Ovary (tissue), 9 donors: ENCODE measurements around the gene SLC9A8. TPM values are rescaled to one million over a fixed set of nuclear protein-coding genes. Genes with fewer than 3 reads are reported as not detected.

Experiments used
- DNase-seq, 5 donors: peaks; one replicate each; pipeline ENCODE4 v3.0.0-alpha.2; 2019 to 2020
- H3K27ac ChIP-seq, 2 donors: fragments of 200-600 bp; one replicate each; pipeline versions ENCODE4 v1.5.1 to v1.8.0; 2019 to 2022
- H3K27me3 ChIP-seq: fragments of 200-600 bp; one replicate; pipeline ENCODE4 v1.8.0; 2022
- H3K36me3 ChIP-seq: fragments of 200-600 bp; sonication (generic); one replicate; pipeline ENCODE4 v1.5.1; 2019
- H3K4me1 ChIP-seq: one replicate; pipeline ENCODE4 v1.8.1; 2013; ENCODE audit warnings: mild to moderate bottlenecking, moderate library complexity; ENCODE audit not compliant: insufficient read depth
- H3K4me3 ChIP-seq: fragments of 200-600 bp; sonication (generic); one replicate; pipeline ENCODE4 v1.5.1; 2017
- H3K9me3 ChIP-seq, 2 donors: fragments of 200-600 bp in 1 of 2; sonication (generic) in 1 of 2; one replicate each; pipeline versions ENCODE4 v1.5.1 to v1.8.1; 2013 to 2019; ENCODE audit warnings: mild to moderate bottlenecking in 1 of 2, moderate library complexity in 1 of 2
- CTCF ChIP-seq, 3 donors: fragments of 450-650 bp in 2 of 3; fragments of 200-600 bp in 1 of 3; IDR thresholded peaks; one replicate each; pipeline versions ENCODE4 v1.5.1 to v1.8.0; 2016 to 2022; ENCODE audit warnings: antibody characterized with exemption in 3 of 3, mild to moderate bottlenecking in 1 of 3
- EP300 ChIP-seq: sonication (generic); formaldehyde crosslinking; IDR thresholded peaks from one replicate; pipeline ENCODE4 v1.6.1; 2017; ENCODE audit warnings: antibody characterized with exemption
- POLR2A ChIP-seq: fragments of 450-650 bp; IDR thresholded peaks from one replicate; pipeline ENCODE4 v1.6.1; 2017; ENCODE audit warnings: antibody characterized with exemption, mild to moderate bottlenecking, moderate library complexity
- WGBS, 3 donors: extraction: QIAGEN DNeasy Blood & Tissue Kit in 1 of 3; methylation state at CpG; one replicate each; pipeline versions ENCODE4 v1.1.5 to v1.1.7; 2013 to 2017; 5-methylcytosine and 5-hydroxymethylcytosine counted together
- intact Hi-C, 4 donors: fragments of 100-400 bp; cut with DNase I; formaldehyde crosslinking; loops; one replicate each; pipeline versions ENCODE4 v1.11.0 to v1.15.1; 2022 to 2023
- polyA plus RNA-seq, 2 donors: library from polyadenylated mRNA; stranded (reverse); fragments of 200-250 nt in 1 of 2; fragments of 350-450 nt in 1 of 2; fragmentation: Illumina TruSeq in 1 of 2; extraction: RNeasy Lipid Tissue Mini Kit (QIAGEN cat#74804) in 1 of 2; gene quantifications; one replicate each; pipeline ENCODE4 v1.2.3, GENCODE V29; 2013 to 2014
- total RNA-seq, 7 donors: library from RNA; depleted of rRNA in 2 of 7; stranded (reverse); fragments of >200 nt in 2 of 7; fragmentation: NEBNext Ultra II Directional in 3 of 7; extraction: Animal tissue kit (Norgen Biotek cat#: 25700) in 3 of 7; gene quantifications; one replicate each; pipeline versions ENCODE4 v1.1.0 to v1.2.4, GENCODE V29; 2016 to 2023
- donor health status: DM: no; HTN: no; CAD: no; lungs with moderate emphysema.
- donor health status: DM: no; HTN: no; CAD: no.
- donor health status: Bipolar disorder and iron deficiency.
- donor health status: DM: yes; HTN: yes; CAD: no.
- donor health status: DM: no; HTN: no; CAD: no.
- donor health status: DM: yes; HTN: yes; CAD: no.

The SLC9A8 gene
- total and polyA plus RNA-seq, 9 donors = 3.9 to 11.4 (median 7.7) TPM

DNA sequence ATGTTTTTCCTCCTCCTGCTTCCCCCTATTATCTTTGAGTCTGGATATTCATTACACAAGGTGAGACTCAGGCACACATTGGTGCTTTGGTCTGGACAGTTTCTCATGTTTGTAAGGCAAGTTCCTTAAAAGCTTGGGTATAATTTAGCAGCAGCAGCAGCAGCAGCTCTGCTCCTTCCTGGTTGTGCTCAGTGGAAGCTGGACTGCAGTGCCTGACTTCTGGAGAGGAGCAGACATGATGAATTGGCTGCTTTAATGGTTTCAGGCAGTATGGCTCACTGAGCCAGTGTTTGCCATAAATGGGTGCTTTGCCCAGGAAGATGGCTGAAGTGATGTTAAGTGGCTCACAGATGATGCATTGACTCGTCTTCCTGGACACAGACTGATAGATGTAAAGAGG is 32.4 kb downstream of the SLC9A8 start:
- Histone ChIP-seq H3K27ac (no peak overlapping the region), H3K9me3 (no peaks in the 10 kb centered on the region), H3K27me3 (no peaks in the 10 kb centered on the region), H3K4me3 (no peak overlapping the region), H3K36me3 (no peaks in the 10 kb centered on the region), H3K4me1 (no peaks in the 10 kb centered on the region)
- no peak for DNase-seq
- intact Hi-C loops = loop anchor here in 3 of 4 donors (2.0 to 10.0 kb wide), 3 partner anchors 232 to 300 kb away; no protein-coding TSS in a partner anchor
- TF ChIP-seq POLR2A (no peak), CTCF (IDR thresholded peaks at IDR 0.05) (no peak), EP300 (no peak)
- WGBS, 3 donors = 82 to 91% (median 88%) methylated on average over 1 of the region's 1 CpG

GRCh38 chr20:49846206-49846807 is 33.7 kb downstream of the SLC9A8 start:
- no peaks in the 10 kb centered on the region for H3K36me3 ChIP-seq
- DNase-seq = peak in 3 of 5 donors; percentile 43 to 62 (median 43)
- WGBS, 3 donors = 52 to 59% (median 55%) methylated on average over 6 of the region's 6 CpGs

GRCh38 chr20:49850463-49851230 is 38.0 kb downstream of the SLC9A8 start:
- no peak for DNase-seq
- WGBS, 3 donors = 70 to 81% (median 70%) methylated on average over 8 of the region's 8 CpGs
- intact Hi-C loops = loop anchor here in 1 of 4 donors (10.0 kb wide), 1 partner anchor 516 kb away; no protein-coding TSS in a partner anchor
- H3K9me3 ChIP-seq = no peaks in the 10 kb centered on the region
- TF ChIP-seq POLR2A (no peak), CTCF (IDR thresholded peaks at IDR 0.05) (no peak), EP300 (no peak)
- no peak overlapping the region for H3K27ac ChIP-seq
- no peak overlapping the region for H3K4me3 ChIP-seq
- H3K4me1 ChIP-seq = no peaks in the 10 kb centered on the region
- H3K36me3 ChIP-seq = no peaks in the 10 kb centered on the region
- H3K27me3 ChIP-seq = no peaks in the 10 kb centered on the region

More at GRCh38 chr20:49846206-49846807, 33.7 kb downstream of the SLC9A8 start:
- no peaks in the 10 kb centered on the region for H3K27me3 ChIP-seq
- no peaks in the 10 kb centered on the region for H3K9me3 ChIP-seq
- intact Hi-C loops = loop anchor here in 3 of 4 donors (1.0 to 10.0 kb wide), 3 partner anchors 234 to 302 kb away; no protein-coding TSS in a partner anchor
- no peak for TF ChIP-seq EP300
- TF ChIP-seq CTCF (IDR thresholded peaks at IDR 0.05) = peak; percentile 14 to 60 (median 58)
- TF ChIP-seq POLR2A = no peak
- no peak overlapping the region for H3K4me3 ChIP-seq
- H3K4me1 ChIP-seq = no peaks in the 10 kb centered on the region
- no peak overlapping the region for H3K27ac ChIP-seq

DNA sequence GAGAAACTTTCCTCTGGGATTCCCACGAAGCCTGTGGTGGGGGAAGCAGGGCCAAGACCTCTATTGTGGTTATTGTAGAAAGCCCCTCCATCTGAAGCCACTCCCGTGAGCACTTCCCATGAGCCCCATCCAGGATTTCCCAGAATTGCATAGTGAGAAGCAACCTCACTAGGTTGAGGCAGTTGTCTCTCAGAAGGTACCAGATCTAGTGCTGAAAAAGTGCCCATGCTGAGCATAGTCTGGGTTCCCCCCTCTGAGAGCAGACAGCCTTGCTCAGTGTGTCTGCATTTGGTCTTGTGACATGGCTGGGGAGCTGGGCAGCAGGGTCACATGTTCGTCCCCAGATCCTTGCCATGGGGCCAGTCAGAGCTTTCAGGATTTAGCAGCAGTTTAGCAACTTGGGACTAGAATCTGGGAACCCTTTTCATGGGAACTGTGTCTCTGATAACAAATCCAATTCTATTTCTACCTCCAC is 38.6 kb downstream of the SLC9A8 start:
- no peak overlapping the region for H3K27ac ChIP-seq
- no peaks in the 10 kb centered on the region for H3K27me3 ChIP-seq
- no peaks in the 10 kb centered on the region for H3K36me3 ChIP-seq
- TF ChIP-seq CTCF (IDR thresholded peaks at IDR 0.05) (no peak), EP300 (no peak), POLR2A (no peak)
- DNase-seq = no peak
- H3K4me3 ChIP-seq = no peak overlapping the region
- WGBS, 3 donors = 63 to 80% (median 74%) methylated on average over 3 of the region's 3 CpGs
- H3K9me3 ChIP-seq = no peaks in the 10 kb centered on the region
- intact Hi-C loops = loop anchor here in 1 of 4 donors (10.0 kb wide), 1 partner anchor 516 kb away; no protein-coding TSS in a partner anchor
- H3K4me1 ChIP-seq = no peaks in the 10 kb centered on the region
